HCT116 (cell line): ENCODE data around the gene PRR14.

Experiments
- ATF3 ChIP-seq: IDR thresholded peaks from 2 replicates; pipeline ENCODE4 v1.6.1; 2012
- CTCF ChIP-seq, 3 experiments: fragments of 200-600 bp in 1 of 3; sonication (generic) in 1 of 3; IDR thresholded peaks in 2 of 3; conservative IDR thresholded peaks in 1 of 3; 2 replicates each; pipeline ENCODE4 v1.5.1; 2012 to 2017; ENCODE audit warnings: low read depth in 2 of 3, low read length in 2 of 3, antibody characterized with exemption in 1 of 3, borderline replicate concordance in 1 of 3, control low read depth in 1 of 3, mild to moderate bottlenecking in 1 of 3, mixed read lengths in 1 of 3, mixed run types in 1 of 3, moderate library complexity in 1 of 3; ENCODE audit not compliant: insufficient read depth in 1 of 3
- ELF1 ChIP-seq: IDR thresholded peaks from 2 replicates; pipeline ENCODE4 v1.6.1; 2012; ENCODE audit warnings: low read depth, borderline replicate concordance
- EZH2 ChIP-seq: fragments of 200-600 bp; sonication (generic); IDR thresholded peaks from 2 replicates; pipeline ENCODE4 v1.6.1; 2017; ENCODE audit warnings: antibody characterized with exemption, mixed run types
- EZH2phosphoT487 ChIP-seq: fragments of 200-600 bp; IDR thresholded peaks from 2 replicates; pipeline ENCODE4 v1.6.1; 2018; ENCODE audit warnings: antibody characterized with exemption, borderline replicate concordance
- FOSL1 ChIP-seq: IDR thresholded peaks from 2 replicates; pipeline ENCODE4 v1.6.1; 2012; ENCODE audit warnings: low read depth
- JUND ChIP-seq: IDR thresholded peaks from 2 replicates; pipeline ENCODE4 v1.6.1; 2012
- MAX ChIP-seq: IDR thresholded peaks from 2 replicates; pipeline ENCODE4 v1.6.1; 2012
- POLR2A ChIP-seq: IDR thresholded peaks from 2 replicates; pipeline ENCODE4 v1.7.0; 2011; ENCODE audit warnings: borderline replicate concordance; ENCODE audit not compliant: insufficient read depth, insufficient read length; ENCODE audit errors: extremely low read depth
- POLR2AphosphoS5 ChIP-seq: IDR thresholded peaks from 2 replicates; pipeline ENCODE4 v1.6.1; 2011; ENCODE audit warnings: mild to moderate bottlenecking, low read depth, low read length, moderate library complexity
- RAD21 ChIP-seq: IDR thresholded peaks from 2 replicates; pipeline ENCODE4 v1.6.1; 2012; ENCODE audit warnings: low read depth, mild to moderate bottlenecking
- REST ChIP-seq: IDR thresholded peaks from 2 replicates; pipeline ENCODE4 v1.6.1; 2012; ENCODE audit warnings: low read depth
- SIN3A ChIP-seq: IDR thresholded peaks from 2 replicates; pipeline ENCODE4 v1.6.1; 2012; ENCODE audit warnings: low read depth
- ZFX ChIP-seq: fragments of 450-650 bp; IDR thresholded peaks from 2 replicates; pipeline ENCODE4 v1.6.1; 2017

- TF ChIP-seq CTCF (IDR thresholded peaks at IDR 0.05 in 2 of 3, conservative IDR thresholded peaks at IDR 0.05 in 1 of 3; ENCODE audit: borderline replicate concordance in 1 of 3, insufficient read depth in 1 of 3, low read depth in 2 of 3, low read length in 2 of 3) (no peak), POLR2A (no peak), SIN3A (no peak; the same call in 1 of the 2 replicates), EZH2phosphoT487 (no peak), REST (no peak), ELF1 (no peak), MAX (peak; percentile 60), EZH2 (no peak), POLR2AphosphoS5 (peak; percentile 80), RAD21 (no peak), ATF3 (no peak), ZFX (peak; percentile 71), FOSL1 (no peak), JUND (no peak)
These were observed 47.5 kb downstream of the PRR14 start for GRCh38 chr16:30698139-30698815.
